UCSD-AML1 (cell line): ENCODE results near the gene UCHL1.
"Not testable (repeated sequence)": the region's sequence is repeated elsewhere in the genome, so short reads cannot be mapped to it uniquely, and the experiment has no call there.

ENCODE experiments used
- DNase-seq: peaks from one replicate; lab custom pipeline; 2025; ENCODE audit not compliant: unreplicated experiment; lab: John Stamatoyannopoulos, UW

UCHL1 gene

DNA sequence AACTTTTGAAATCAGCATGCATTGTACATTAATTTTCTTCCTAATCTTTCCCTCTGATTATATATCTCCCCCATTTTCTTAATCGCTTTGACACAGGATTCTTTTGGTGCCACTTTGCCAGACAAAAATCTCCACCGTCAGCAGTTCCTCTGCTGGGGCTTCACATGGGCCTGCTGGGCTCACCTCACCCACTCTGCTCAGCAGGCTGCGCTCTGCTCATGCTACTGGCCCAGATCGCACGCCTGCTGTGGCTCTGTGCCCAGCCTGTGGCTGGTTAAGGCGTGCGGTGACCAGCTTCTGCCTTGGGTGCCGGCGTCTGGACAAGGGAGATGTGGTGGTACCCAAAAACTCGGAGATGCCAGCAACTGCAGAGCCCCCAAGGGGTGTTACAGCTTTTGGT, 31.1 kb downstream of the UCHL1 start:
- no peak for DNase-seq

DNA sequence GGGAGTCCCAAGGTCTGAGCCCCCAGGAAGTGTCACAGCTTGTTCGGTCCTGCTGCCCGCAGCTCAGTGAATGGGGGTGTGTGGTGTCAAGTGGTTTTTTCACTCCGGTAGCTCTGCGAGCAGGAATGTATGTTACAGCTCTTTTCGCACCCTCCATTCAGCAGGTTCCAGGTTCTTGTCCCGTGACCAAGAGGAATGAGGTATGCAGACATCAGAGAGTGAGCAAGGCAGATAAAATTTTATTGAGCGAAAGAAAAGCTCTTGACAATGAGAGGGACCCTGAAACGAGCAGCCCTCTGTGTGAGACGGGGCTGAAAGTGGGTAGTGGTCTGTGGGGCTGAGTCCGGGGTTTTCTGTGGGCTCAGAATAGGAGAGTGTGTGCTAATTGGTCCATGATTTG, 31.5 kb downstream of the UCHL1 start:
- DNase-seq = no peak

- no peak for DNase-seq
Observed at GRCh38 chr4:41290479-41290878, 33.8 kb downstream of the UCHL1 start.

DNA sequence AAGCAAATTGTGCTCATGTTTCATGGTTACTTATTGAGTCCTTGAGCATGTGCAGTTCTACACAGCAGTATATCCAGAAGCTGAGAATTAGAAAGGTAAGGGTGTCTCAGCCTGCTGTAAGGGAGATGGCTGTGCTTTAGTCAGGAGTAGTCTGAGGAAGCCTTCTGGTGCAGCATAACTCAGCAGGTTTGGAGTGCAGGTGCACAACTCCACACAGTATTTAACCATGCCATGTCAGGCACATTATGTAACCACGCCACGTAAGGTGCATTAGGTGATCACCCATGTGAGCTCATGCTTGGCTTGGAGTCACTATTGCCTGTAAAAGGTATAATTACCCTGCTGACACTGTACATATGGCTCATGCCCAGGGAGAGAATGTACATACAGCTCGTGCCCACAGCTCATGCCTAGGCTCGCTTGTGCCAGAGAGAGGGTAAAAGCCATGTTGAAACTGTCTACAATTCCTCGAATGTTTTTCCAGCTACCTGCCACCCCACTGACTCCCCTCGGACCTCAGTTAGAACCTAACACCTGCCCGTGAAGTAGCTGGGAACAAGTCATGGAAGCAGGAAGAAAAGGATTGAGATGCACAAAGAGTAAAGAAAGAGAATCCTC, 37.8 kb downstream of the UCHL1 start:
- no peak for DNase-seq

GRCh38 chr4:41296995-41297394, 40.3 kb downstream of the UCHL1 start:
- DNase-seq = no peak

GRCh38 chr4:41297832-41298231, 41.1 kb downstream of the UCHL1 start:
- DNase-seq = no peak

GRCh38 chr4:41299486-41299885, 42.8 kb downstream of the UCHL1 start:
- DNase-seq = no peak

- DNase-seq = no peak
Observed at GRCh38 chr4:41301137-41301536, 44.4 kb downstream of the UCHL1 start.

DNA sequence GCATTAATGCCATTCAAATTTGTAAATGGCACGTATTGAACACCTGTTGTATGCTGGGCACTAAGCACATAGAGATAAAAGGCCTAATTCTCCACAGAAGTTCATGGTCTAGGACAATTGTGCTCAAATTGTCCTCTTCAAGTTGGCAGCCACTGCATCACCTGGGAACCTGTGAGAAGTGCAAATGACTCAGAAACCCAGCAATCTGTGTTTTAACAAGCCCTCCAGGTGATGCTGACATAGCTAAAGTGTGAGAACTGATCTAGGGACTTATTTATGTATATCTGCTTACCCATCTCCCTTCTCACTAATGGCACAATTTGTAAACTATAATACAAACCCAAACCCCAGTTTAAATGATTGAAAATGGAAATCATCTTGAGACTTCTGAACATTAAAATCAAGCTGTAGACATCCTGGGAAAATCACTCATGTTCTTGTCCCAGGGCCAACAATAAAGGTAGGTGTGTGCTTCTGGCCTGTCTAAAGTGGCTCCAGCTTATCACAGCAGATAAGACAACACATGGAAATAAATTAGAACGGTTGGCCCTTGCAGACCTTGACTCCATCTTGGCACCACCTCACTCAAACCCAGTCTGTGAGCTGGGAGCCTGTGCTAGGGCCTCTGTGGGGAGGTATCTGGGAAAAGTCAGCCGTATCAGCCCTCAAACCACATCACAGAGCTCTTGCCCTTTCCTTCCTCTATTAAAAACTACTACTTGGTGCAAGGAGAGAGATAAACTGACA, 46.8 kb downstream of the UCHL1 start:
- DNase-seq = no peak

GRCh38 chr4:41304221-41304620, 47.5 kb downstream of the UCHL1 start:
- DNase-seq = no peak

- DNase-seq = no peak
Observed at GRCh38 chr4:41305476-41305875, 48.7 kb downstream of the UCHL1 start.

GRCh38 chr4:41307638-41308037, 50.9 kb downstream of the UCHL1 start:
- DNase-seq = no peak

DNA sequence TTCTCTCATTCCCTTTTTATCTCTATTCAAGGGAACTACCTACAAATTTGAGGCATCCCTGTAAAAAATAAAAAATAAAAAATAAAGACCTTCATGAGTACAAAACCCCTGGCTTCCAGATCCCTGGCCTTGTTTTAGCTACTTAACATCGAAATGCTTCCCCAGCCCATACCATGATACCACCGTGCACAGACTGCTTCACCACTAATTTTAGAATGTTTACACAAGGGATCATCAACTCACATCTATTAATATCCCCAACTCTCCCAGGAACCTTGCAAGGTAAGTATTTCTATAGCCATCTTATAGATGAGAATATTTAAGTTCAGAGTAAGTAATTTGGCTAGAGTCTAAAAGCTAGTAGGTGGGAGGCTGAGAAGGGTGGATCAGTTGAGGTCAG, 51.7 kb downstream of the UCHL1 start:
- DNase-seq = no peak

DNA sequence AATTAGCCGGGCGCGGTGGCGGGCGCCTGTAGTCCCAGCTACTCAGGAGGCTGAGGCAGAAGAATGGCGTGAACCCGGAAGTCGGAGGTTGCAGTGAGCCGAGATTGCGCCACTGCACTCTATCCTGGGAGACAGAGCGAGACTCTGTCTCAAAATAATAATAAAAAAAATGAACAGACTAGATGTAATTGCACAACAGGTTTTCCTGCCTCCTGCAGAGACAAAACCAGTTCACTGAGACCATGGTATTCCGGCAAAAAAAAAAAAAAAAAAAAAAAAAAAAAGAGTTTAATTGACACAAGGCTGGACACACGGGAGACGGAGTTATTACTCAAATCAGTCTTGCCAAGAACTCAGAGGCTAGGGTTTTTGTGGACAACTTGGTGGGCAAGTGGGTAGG, 58.7 kb downstream of the UCHL1 start:
- not testable (repeated sequence) for DNase-seq

DNA sequence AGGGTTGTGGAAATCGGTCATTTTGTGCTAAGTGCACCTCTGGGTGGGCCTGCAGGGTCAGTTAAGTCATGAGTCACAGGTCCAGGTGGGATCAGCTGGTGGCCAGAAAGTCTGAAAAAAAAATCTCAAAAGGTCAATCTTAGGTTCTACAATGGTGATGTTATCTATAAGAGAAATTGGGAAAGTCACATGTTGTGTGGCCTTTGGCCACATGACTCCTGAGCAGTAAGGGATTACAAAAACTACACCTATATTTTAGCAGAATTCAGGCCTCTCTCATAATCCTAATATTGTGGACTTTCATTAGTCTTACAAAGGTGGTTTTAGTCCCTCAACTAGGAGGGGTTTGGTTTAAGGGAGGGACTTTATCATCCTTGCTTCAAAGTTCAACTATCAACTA, 59.1 kb downstream of the UCHL1 start:
- DNase-seq = no peak
